ENCODE results near the gene SPCS2. TPM values are rescaled to one million over a fixed set of nuclear protein-coding genes. Genes with fewer than 3 reads are reported as not detected.

SPCS2 gene
- total and polyA plus RNA-seq, 4 donors, result 80.9 to 169 (median 129) TPM

DNA sequence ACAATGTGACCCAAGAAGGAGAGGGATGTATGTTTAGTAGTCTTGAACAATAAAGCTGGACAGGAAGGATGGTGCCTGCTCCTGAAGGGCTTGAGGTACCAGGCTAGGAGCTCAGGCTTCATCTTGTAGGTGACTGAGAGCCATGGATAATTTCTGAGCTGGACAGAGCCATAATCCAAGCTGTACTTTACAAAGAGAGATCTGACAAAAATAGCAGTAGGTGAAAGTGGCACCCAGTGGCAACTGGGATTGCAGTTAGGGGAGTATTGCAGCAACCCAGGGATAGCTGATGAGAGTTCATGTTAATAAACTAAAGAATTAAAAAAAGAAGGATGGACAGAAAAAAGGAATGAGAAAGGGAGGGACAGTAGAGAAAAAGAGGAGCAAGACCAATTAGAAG, 7.6 kb upstream of the SPCS2 start:
- TF ChIP-seq, protein P1, sequence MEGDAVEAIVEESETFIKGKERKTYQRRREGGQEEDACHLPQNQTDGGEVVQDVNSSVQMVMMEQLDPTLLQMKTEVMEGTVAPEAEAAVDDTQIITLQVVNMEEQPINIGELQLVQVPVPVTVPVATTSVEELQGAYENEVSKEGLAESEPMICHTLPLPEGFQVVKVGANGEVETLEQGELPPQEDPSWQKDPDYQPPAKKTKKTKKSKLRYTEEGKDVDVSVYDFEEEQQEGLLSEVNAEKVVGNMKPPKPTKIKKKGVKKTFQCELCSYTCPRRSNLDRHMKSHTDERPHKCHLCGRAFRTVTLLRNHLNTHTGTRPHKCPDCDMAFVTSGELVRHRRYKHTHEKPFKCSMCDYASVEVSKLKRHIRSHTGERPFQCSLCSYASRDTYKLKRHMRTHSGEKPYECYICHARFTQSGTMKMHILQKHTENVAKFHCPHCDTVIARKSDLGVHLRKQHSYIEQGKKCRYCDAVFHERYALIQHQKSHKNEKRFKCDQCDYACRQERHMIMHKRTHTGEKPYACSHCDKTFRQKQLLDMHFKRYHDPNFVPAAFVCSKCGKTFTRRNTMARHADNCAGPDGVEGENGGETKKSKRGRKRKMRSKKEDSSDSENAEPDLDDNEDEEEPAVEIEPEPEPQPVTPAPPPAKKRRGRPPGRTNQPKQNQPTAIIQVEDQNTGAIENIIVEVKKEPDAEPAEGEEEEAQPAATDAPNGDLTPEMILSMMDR (IDR thresholded peaks at IDR 0.05; ENCODE audit: control extremely low read depth, extremely low read depth), result no peak
- Histone ChIP-seq H3K9ac (ENCODE audit: insufficient read depth in 1 of 2, low read length in 2 of 2) (no peak overlapping the region), H3K4me3 (no peak overlapping the region)

DNA sequence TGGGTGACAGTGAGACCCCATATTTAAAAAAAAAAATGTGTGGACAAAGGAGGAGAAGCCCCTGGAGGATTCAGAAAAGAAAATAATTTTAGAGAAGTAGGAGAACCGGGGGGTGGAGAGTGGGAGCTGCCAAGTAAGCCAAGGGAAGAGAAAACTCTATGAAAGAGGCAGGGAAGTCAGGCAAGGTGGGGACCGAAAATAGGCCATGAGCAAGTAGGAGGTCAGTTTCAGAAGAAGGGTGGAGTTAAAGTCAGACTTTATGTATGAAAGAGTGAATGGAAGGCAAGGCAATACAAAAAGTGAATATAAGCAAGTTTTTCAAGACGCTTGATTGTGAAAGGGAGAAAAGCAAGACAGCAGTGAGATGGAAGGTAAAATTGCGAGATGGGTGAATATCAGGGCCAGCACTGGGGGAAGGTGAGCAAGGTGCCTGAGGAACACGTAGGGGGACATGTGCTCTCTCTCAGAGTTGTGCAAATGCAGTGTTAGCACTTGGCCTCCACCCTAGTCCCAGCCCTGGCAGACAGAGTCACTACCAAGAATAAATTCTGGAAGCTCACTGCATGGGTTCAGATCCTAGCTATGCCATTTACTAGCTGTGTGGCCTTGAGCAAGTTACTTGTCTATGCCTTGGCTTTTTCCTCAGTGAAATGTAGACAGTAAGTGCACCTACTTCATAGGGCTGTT, 6.8 kb upstream of the SPCS2 start:
- Histone ChIP-seq H3K4me3 (no peak overlapping the region), H3K9me3 (ENCODE audit: control insufficient read depth in 4 of 4, insufficient read depth in 3 of 4, low read length in 3 of 4) (no peaks in the 10 kb centered on the region), H3K27me3 (ENCODE audit: control insufficient read depth in 3 of 3, insufficient read depth in 3 of 3, low read length in 2 of 3) (no peaks in the 10 kb centered on the region), H3K9ac (ENCODE audit: insufficient read depth in 1 of 2, low read length in 2 of 2) (no peak overlapping the region), H3K4me1 (ENCODE audit: control insufficient read depth in 5 of 5, insufficient read depth in 5 of 5, low read length in 5 of 5) (no peaks in the 10 kb centered on the region), H3K27ac (ENCODE audit: low read depth in 1 of 2, low read length in 1 of 2) (no peak overlapping the region), H3K36me3 (ENCODE audit: control insufficient read depth in 4 of 4, insufficient read depth in 4 of 4, low read length in 4 of 4) (peaks cover 0 to 26% (median 6%) of the 10 kb centered on the region in 4 donors)
- TF ChIP-seq, protein P1 (IDR thresholded peaks at IDR 0.05; ENCODE audit: control extremely low read depth, extremely low read depth), result no peak
- DNase-seq (no peak), ATAC-seq (ENCODE audit: insufficient read depth, low FRiP score) (no peak)
- 90 to 91% methylated on average over 5 of the region's 5 CpGs for WGBS, 2 donors

More for the DNA sequence above, 7.6 kb upstream of the SPCS2 start:
- no peaks in the 10 kb centered on the region for H3K9me3 ChIP-seq (ENCODE audit: control insufficient read depth in 4 of 4, insufficient read depth in 3 of 4, low read length in 3 of 4)
- DNase-seq (no peak), ATAC-seq (ENCODE audit: insufficient read depth, low FRiP score) (no peak)
- H3K4me1 ChIP-seq (ENCODE audit: control insufficient read depth in 5 of 5, insufficient read depth in 5 of 5, low read length in 5 of 5), result no peaks in the 10 kb centered on the region
- no peaks in the 10 kb centered on the region for H3K27me3 ChIP-seq (ENCODE audit: control insufficient read depth in 3 of 3, insufficient read depth in 3 of 3, low read length in 2 of 3)
- H3K27ac ChIP-seq (ENCODE audit: low read depth in 1 of 2, low read length in 1 of 2), result no peak overlapping the region
- peaks cover 0 to 30% (median 8%) of the 10 kb centered on the region in 4 donors for H3K36me3 ChIP-seq (ENCODE audit: control insufficient read depth in 4 of 4, insufficient read depth in 4 of 4, low read length in 4 of 4)

DNA sequence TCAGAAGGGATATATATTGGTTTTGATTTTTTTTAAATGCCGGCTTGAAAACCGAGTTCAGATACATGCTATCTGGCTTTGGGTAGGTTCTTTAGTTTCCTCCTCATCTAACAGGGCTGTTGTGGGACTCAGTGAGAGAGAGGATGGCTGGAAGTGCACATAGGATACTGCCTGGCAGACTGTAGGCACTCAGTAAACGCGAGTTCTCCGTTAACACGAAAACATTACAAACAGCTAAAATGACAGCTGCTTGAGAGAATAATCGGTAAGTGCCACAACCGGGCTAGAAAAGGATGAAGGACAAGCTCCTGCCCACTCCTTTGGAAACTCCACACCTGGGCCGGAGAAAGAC, 544 bp upstream of the SPCS2 start:
- H3K4me3 ChIP-seq, result peak overlapping the region; percentile 74
- peak overlapping the region; percentile 83 to 88 for H3K27ac ChIP-seq (ENCODE audit: low read depth in 1 of 2, low read length in 1 of 2)
- H3K27me3 ChIP-seq (ENCODE audit: control insufficient read depth in 3 of 3, insufficient read depth in 3 of 3, low read length in 2 of 3), result no peaks in the 10 kb centered on the region
- H3K9me3 ChIP-seq (ENCODE audit: control insufficient read depth in 4 of 4, insufficient read depth in 3 of 4, low read length in 3 of 4), result no peaks in the 10 kb centered on the region
- WGBS, 2 donors, result 1% methylated on average over 9 of the region's 9 CpGs
- peaks cover 0 to 7% (median 1%) of the 10 kb centered on the region in 4 donors for H3K36me3 ChIP-seq (ENCODE audit: control insufficient read depth in 4 of 4, insufficient read depth in 4 of 4, low read length in 4 of 4)
- ATAC-seq (ENCODE audit: insufficient read depth, low FRiP score) (no peak), DNase-seq (peak in 1 of 3 donors; percentile 32)
- H3K4me1 ChIP-seq (ENCODE audit: control insufficient read depth in 5 of 5, insufficient read depth in 5 of 5, low read length in 5 of 5), result peaks cover 3 to 24% (median 12%) of the 10 kb centered on the region in 5 donors
- TF ChIP-seq, protein P1 (IDR thresholded peaks at IDR 0.05; ENCODE audit: control extremely low read depth, extremely low read depth), result no peak
- H3K9ac ChIP-seq (ENCODE audit: insufficient read depth in 1 of 2, low read length in 2 of 2), result peak overlapping the region; percentile 66 to 95
